ENCODE data around the gene CAV3. TPM values are rescaled to one million over a fixed set of nuclear protein-coding genes. Genes with fewer than 3 reads are reported as not detected.

CAV3 gene
- total and polyA plus RNA-seq, 10 donors, result 0.11 TPM; not detected in 9

GRCh38 chr3:8709287-8709686 lies 24.3 kb upstream of the CAV3 start:
- Histone ChIP-seq H3K4me1 (no peaks in the 10 kb centered on the region), H3K36me3 (no peaks in the 10 kb centered on the region), H3K27me3 (replicated peaks in 1 of 7) (no peaks in the 10 kb centered on the region), H3K4me3 (no peak overlapping the region), H3K27ac (no peak overlapping the region), H3K9me3 (peaks cover 0 to 25% (median 9%) of the 10 kb centered on the region in 8 donors)
- 60 to 68% (median 65%) methylated on average over 5 of the region's 5 CpGs for WGBS, 5 donors
- intact Hi-C loops (cut with DNase I; ENCODE audit: low total_unique reads), result no loop called here
- TF ChIP-seq POLR2AphosphoS5 (IDR thresholded peaks at IDR 0.05) (no peak), POLR2A (IDR thresholded peaks at IDR 0.05) (no peak), CTCF (IDR thresholded peaks at IDR 0.05 in 8 of 11, conservative IDR thresholded peaks at IDR 0.05 in 3 of 11) (no peak)
- no peak for DNase-seq

- peaks cover 0 to 22% (median 9%) of the 10 kb centered on the region in 8 donors for H3K9me3 ChIP-seq
- intact Hi-C loops (cut with DNase I; ENCODE audit: low total_unique reads), result no loop called here
- H3K4me1 ChIP-seq, result no peaks in the 10 kb centered on the region
- no peaks in the 10 kb centered on the region for H3K27me3 ChIP-seq (replicated peaks in 1 of 7)
- peak; percentile 42 for DNase-seq
- 79 to 88% (median 83%) methylated on average over 8 of the region's 8 CpGs for WGBS, 5 donors
- no peaks in the 10 kb centered on the region for H3K36me3 ChIP-seq
- H3K4me3 ChIP-seq, result no peak overlapping the region
- TF ChIP-seq POLR2A (IDR thresholded peaks at IDR 0.05) (no peak), POLR2AphosphoS5 (IDR thresholded peaks at IDR 0.05) (no peak), CTCF (IDR thresholded peaks at IDR 0.05 in 8 of 11, conservative IDR thresholded peaks at IDR 0.05 in 3 of 11) (no peak)
- H3K27ac ChIP-seq, result no peak overlapping the region
Measured at GRCh38 chr3:8709801-8710507, 23.6 kb upstream of the CAV3 start.

GRCh38 chr3:8712045-8712907 lies 21.3 kb upstream of the CAV3 start:
- Histone ChIP-seq H3K4me3 (no peak overlapping the region), H3K36me3 (no peaks in the 10 kb centered on the region), H3K27me3 (replicated peaks in 1 of 7) (no peaks in the 10 kb centered on the region), H3K4me1 (no peaks in the 10 kb centered on the region), H3K9me3 (peaks cover 0 to 1% (median 0%) of the 10 kb centered on the region in 8 donors), H3K27ac (no peak overlapping the region)
- intact Hi-C loops (cut with DNase I; ENCODE audit: low total_unique reads), result no loop called here
- TF ChIP-seq POLR2A (IDR thresholded peaks at IDR 0.05), result no peak
- TF ChIP-seq POLR2AphosphoS5 (IDR thresholded peaks at IDR 0.05), result no peak
- TF ChIP-seq CTCF (IDR thresholded peaks at IDR 0.05 in 8 of 11, conservative IDR thresholded peaks at IDR 0.05 in 3 of 11), result no peak
- 54 to 72% (median 65%) methylated on average over 8 to 9 of the region's 9 CpGs for WGBS, 5 donors
- peak; percentile 43 for DNase-seq

GRCh38 chr3:8712908-8713255 lies 20.7 kb upstream of the CAV3 start:
- intact Hi-C loops (cut with DNase I; ENCODE audit: low total_unique reads), result no loop called here
- H3K4me3 ChIP-seq, result no peak overlapping the region
- TF ChIP-seq POLR2A (IDR thresholded peaks at IDR 0.05) (no peak), POLR2AphosphoS5 (IDR thresholded peaks at IDR 0.05) (no peak), CTCF (IDR thresholded peaks at IDR 0.05 in 8 of 11, conservative IDR thresholded peaks at IDR 0.05 in 3 of 11) (no peak)
- no peaks in the 10 kb centered on the region for H3K9me3 ChIP-seq
- H3K27ac ChIP-seq, result no peak overlapping the region
- no peaks in the 10 kb centered on the region for H3K36me3 ChIP-seq
- H3K27me3 ChIP-seq (replicated peaks in 1 of 7), result no peaks in the 10 kb centered on the region
- no peaks in the 10 kb centered on the region for H3K4me1 ChIP-seq
- DNase-seq, result no peak
- WGBS, 5 donors, result 74 to 86% (median 78%) methylated on average over 2 of the region's 2 CpGs

All from spleen (tissue), 11 donors.